ENCODE data around the gene MFSD2B.
A peak's percentile ranks its signal among the peaks of the same experiment; 100 is the strongest.

Gene MFSD2B

GRCh38 chr2:23994567-23994966 lies 15.3 kb upstream of the MFSD2B start:
- TF ChIP-seq CTCF (IDR thresholded peaks at IDR 0.05) = no peak
- no peak for DNase-seq (ENCODE audit: low spot score)
- no peak overlapping the region for H3K4me3 ChIP-seq
- no peak overlapping the region for H3K27ac ChIP-seq

GRCh38 chr2:24007693-24008092 lies 2.2 kb upstream of the MFSD2B start:
- Histone ChIP-seq H3K4me3 (no peak overlapping the region), H3K27ac (no peak overlapping the region)
- no peak for DNase-seq (ENCODE audit: low spot score)
- TF ChIP-seq CTCF (IDR thresholded peaks at IDR 0.05) = no peak

DNA sequence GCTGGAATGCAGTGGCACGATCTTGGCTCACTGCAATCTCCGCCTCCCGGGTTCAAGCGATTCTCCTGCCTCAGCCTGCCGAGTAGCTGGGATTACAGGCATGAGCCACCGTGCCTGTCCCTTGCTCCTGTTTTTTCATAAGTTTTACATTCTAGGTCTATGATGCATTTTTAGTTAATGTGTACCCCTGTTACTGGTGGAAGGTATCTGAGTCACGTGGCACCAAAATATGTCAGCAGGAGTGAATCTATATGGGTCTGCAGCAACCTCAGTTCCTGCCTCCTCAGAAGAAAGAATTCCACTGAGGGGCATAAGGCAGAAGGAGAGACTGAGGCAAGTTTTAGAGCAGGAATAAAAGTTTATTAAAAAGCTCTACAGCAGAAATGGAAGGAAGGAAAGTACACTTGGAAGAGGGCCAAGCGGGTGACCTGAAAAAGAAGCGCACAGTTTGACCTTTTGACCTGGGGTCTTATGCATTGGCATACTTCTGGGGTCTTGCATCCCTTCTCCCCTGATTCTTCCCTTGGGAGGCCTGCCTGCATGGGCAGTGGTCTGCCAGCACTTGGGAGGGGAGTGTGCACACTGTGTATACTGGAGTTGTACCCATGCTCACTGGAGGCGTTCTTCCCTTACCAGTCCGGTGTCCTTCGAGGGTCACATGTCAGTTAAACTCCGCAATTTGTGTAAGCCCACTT lies 1.1 kb upstream of the MFSD2B start:
- H3K4me3 ChIP-seq = no peak overlapping the region
- no peak for TF ChIP-seq CTCF (IDR thresholded peaks at IDR 0.05)
- no peak for DNase-seq (ENCODE audit: low spot score)
- H3K27ac ChIP-seq = no peak overlapping the region

GRCh38 chr2:24009367-24009679 lies 562 bp upstream of the MFSD2B start:
- TF ChIP-seq CTCF (IDR thresholded peaks at IDR 0.05) = no peak
- Histone ChIP-seq H3K4me3 (peak overlapping the region; percentile 67), H3K27ac (no peak overlapping the region)
- no peak for DNase-seq (ENCODE audit: low spot score)

- no peak for DNase-seq (ENCODE audit: low spot score)
- peak overlapping the region; percentile 67 for H3K4me3 ChIP-seq
- no peak for TF ChIP-seq CTCF (IDR thresholded peaks at IDR 0.05)
- no peak overlapping the region for H3K27ac ChIP-seq
Measured at GRCh38 chr2:24010477-24011249, 778 bp downstream of the MFSD2B start.

DNA sequence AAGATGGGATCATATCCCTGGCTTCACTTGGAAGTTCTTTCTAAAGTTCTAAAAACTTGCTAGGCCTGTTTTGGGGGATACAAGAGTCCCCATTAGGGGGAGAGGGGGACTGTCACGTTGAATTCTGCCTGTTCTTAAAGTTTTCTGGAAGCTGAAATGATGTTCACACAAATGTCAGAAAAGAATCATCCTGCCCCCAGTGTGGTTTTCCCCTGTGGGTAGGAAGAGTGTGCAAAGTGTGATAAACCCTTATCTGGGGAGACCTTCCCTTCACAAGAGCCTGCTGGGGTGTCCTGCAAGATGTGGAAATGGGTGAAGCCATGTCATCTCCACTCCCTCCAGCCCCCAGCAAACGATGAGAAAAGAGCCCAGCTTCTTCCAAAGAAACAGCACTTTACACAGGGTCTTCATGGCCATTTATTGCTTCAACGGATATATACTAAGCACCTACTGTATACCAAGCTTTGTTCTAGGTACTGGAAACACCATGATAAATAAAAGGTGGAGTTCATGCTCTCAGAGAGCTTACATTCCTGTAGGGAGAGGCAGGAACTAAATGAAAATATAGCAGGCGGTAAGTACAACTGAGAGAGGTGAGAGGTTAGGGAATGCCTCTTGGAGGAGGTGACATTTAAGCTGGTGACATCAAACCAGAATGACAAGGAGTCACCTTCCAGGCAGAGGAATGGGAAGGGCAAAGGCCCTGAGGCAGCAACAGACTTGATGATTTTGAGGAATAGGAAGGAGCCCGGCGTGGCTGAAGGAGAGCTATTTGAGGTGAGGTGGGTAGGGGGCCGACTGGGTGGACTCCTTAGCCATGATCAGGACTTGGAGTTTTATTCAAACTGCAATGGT lies 1.6 kb downstream of the MFSD2B start:
- TF ChIP-seq CTCF (IDR thresholded peaks at IDR 0.05) = no peak
- no peak overlapping the region for H3K27ac ChIP-seq
- no peak for DNase-seq (ENCODE audit: low spot score)
- H3K4me3 ChIP-seq = no peak overlapping the region
